ENCODE measurements around the gene DAND5. TPM values are rescaled to one million over a fixed set of nuclear protein-coding genes. Genes with fewer than 3 reads are reported as not detected.

Gene DAND5
- total RNA-seq, 1 donor from 2014 or later: not detected

- Histone ChIP-seq H3K36me3 (peaks cover 0 to 10% of the 10 kb centered on the region in 2 donors), H3K4me1 (peaks cover 6 to 52% of the 10 kb centered on the region in 2 donors), H3K9me3 (no peaks in the 10 kb centered on the region), H3K4me3 (peak overlapping the region; percentile 92 to 97), H3K27ac (peak overlapping the region; percentile 95 to 98), H3K27me3 (no peaks in the 10 kb centered on the region)
- DNase-seq (ENCODE audit: low spot score in 2 of 2): peak in 1 of 2 donors; percentile 67
- no peak for TF ChIP-seq CTCF (IDR thresholded peaks at IDR 0.05)
- intact Hi-C loops (cut with DNase I): loop anchor here (2.0 to 5.0 kb wide), 2 partner anchors 31 to 95 kb away; no protein-coding TSS in a partner anchor
These were observed 28.0 kb downstream of the DAND5 start for GRCh38 chr19:12997179-12997966.

GRCh38 chr19:12997967-12998940 is 28.9 kb downstream of the DAND5 start:
- intact Hi-C loops (cut with DNase I): loop anchor here (1.0 to 5.0 kb wide), 3 partner anchors 15 to 94 kb away; no protein-coding TSS in a partner anchor
- DNase-seq (ENCODE audit: low spot score in 2 of 2): no peak
- Histone ChIP-seq H3K27me3 (no peaks in the 10 kb centered on the region), H3K4me3 (peak overlapping the region; percentile 39 to 97), H3K9me3 (no peaks in the 10 kb centered on the region), H3K27ac (peak overlapping the region; percentile 95 to 98), H3K36me3 (peaks cover 0 to 10% of the 10 kb centered on the region in 2 donors), H3K4me1 (peaks cover 8 to 55% of the 10 kb centered on the region in 2 donors)
- TF ChIP-seq CTCF (IDR thresholded peaks at IDR 0.05): no peak

- DNase-seq (ENCODE audit: low spot score in 2 of 2): no peak
- TF ChIP-seq CTCF (IDR thresholded peaks at IDR 0.05): no peak
- H3K36me3 ChIP-seq: peaks cover 0 to 10% of the 10 kb centered on the region in 2 donors
- H3K4me3 ChIP-seq: peak overlapping the region in 1 of 2 donors; percentile 65
- no peaks in the 10 kb centered on the region for H3K27me3 ChIP-seq
- H3K9me3 ChIP-seq: no peaks in the 10 kb centered on the region
- peak overlapping the region; percentile 95 to 98 for H3K27ac ChIP-seq
- H3K4me1 ChIP-seq: peaks cover 12 to 73% of the 10 kb centered on the region in 2 donors
- intact Hi-C loops (cut with DNase I): no loop called here
These were observed 31.8 kb downstream of the DAND5 start for GRCh38 chr19:13001166-13001501.

- Histone ChIP-seq H3K27ac (peak overlapping the region; percentile 95 to 98), H3K9me3 (no peaks in the 10 kb centered on the region), H3K4me1 (peaks cover 15 to 78% of the 10 kb centered on the region in 2 donors), H3K36me3 (peaks cover 0 to 10% of the 10 kb centered on the region in 2 donors), H3K4me3 (peak overlapping the region; percentile 44 to 65), H3K27me3 (no peaks in the 10 kb centered on the region)
- no peak for DNase-seq (ENCODE audit: low spot score in 2 of 2)
- intact Hi-C loops (cut with DNase I): loop anchor here (1.0 to 2.0 kb wide), 3 partner anchors 12 to 59 kb away; no protein-coding TSS in a partner anchor
- no peak for TF ChIP-seq CTCF (IDR thresholded peaks at IDR 0.05)
These were observed 32.3 kb downstream of the DAND5 start for GRCh38 chr19:13001502-13002165.
